ENCODE data around the gene RRBP1.

Gene RRBP1

GRCh38 chr20:17615645-17616479 lies 66.2 kb downstream of the RRBP1 start:
- no peak overlapping the region for H3K27ac ChIP-seq (ENCODE audit: low read depth, low read length)
- H3K4me3 ChIP-seq (ENCODE audit: low read depth, low read length): no peak overlapping the region
- H3K4me1 ChIP-seq (ENCODE audit: control insufficient read depth, insufficient read depth, low read length): peaks cover 18% of the 10 kb centered on the region; the same call in 1 of the 2 replicates
- no peaks in the 10 kb centered on the region for H3K27me3 ChIP-seq (ENCODE audit: control insufficient read depth, insufficient read depth, low read length)
- no peak overlapping the region for H3K9ac ChIP-seq (ENCODE audit: low read length)
- H3K36me3 ChIP-seq (ENCODE audit: control insufficient read depth, insufficient read depth, low read length): peaks cover 68% of the 10 kb centered on the region
- no peaks in the 10 kb centered on the region for H3K9me3 ChIP-seq (ENCODE audit: control insufficient read depth, insufficient read depth, low read depth, low read length)

DNA sequence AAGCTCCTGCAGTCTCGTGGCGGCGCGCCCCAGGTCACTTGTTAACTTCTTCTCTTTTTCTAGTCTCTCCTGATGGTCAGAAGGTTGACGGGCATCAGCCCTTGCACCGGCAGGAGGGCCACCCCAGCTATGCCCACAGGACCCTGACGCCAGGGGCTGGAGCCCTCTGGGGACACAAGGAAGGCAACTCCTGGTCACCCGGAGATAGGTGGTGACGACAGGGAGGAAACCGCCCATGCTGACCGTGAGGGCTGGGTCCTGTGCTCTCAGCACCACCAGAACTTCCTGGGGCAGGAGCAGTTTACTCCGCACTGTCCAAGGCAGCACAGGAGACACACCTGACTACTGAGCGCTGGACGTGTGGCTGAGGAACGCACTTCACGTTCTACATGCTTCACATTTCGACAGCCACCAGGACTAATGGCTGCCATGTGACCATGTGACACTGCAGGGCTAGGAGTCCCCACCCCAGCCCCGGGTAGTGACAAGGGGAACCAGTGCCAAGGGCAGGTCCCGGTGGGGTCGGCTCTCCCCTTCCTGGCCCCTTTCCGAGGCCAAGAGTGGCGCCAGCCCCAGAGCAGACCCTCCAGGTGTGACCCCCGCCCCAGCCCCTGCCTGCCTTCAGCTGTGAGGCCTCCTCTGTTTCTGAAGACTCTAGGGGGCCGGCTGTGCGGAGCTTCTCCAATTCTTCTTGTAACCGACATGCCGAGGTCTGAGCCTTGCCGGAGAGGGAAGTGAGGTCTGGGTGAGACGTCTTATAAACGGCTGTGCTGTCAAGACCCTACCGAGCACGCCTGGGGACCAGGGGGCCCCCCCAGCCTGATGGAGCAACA lies 67.0 kb downstream of the RRBP1 start:
- Histone ChIP-seq H3K4me3 (ENCODE audit: low read depth, low read length) (no peak overlapping the region), H3K27me3 (ENCODE audit: control insufficient read depth, insufficient read depth, low read length) (no peaks in the 10 kb centered on the region), H3K27ac (ENCODE audit: low read depth, low read length) (no peak overlapping the region), H3K36me3 (ENCODE audit: control insufficient read depth, insufficient read depth, low read length) (peaks cover 60% of the 10 kb centered on the region), H3K9me3 (ENCODE audit: control insufficient read depth, insufficient read depth, low read depth, low read length) (no peaks in the 10 kb centered on the region), H3K9ac (ENCODE audit: low read length) (no peak overlapping the region), H3K4me1 (ENCODE audit: control insufficient read depth, insufficient read depth, low read length) (peaks cover 18% of the 10 kb centered on the region; the same call in 1 of the 2 replicates)

- peaks cover 54% of the 10 kb centered on the region for H3K36me3 ChIP-seq (ENCODE audit: control insufficient read depth, insufficient read depth, low read length)
- no peaks in the 10 kb centered on the region for H3K27me3 ChIP-seq (ENCODE audit: control insufficient read depth, insufficient read depth, low read length)
- no peak overlapping the region for H3K27ac ChIP-seq (ENCODE audit: low read depth, low read length)
Measured at GRCh38 chr20:17614176-17614811, 67.7 kb downstream of the RRBP1 start.

GRCh38 chr20:17613328-17614175 lies 68.5 kb downstream of the RRBP1 start:
- no peak overlapping the region for H3K9ac ChIP-seq (ENCODE audit: low read length)
- H3K27me3 ChIP-seq (ENCODE audit: control insufficient read depth, insufficient read depth, low read length): no peaks in the 10 kb centered on the region
- H3K4me1 ChIP-seq (ENCODE audit: control insufficient read depth, insufficient read depth, low read length): peaks cover 18% of the 10 kb centered on the region; the same call in 1 of the 2 replicates
- H3K36me3 ChIP-seq (ENCODE audit: control insufficient read depth, insufficient read depth, low read length): peaks cover 53% of the 10 kb centered on the region
- H3K4me3 ChIP-seq (ENCODE audit: low read depth, low read length): no peak overlapping the region
- H3K27ac ChIP-seq (ENCODE audit: low read depth, low read length): no peak overlapping the region
- H3K9me3 ChIP-seq (ENCODE audit: control insufficient read depth, insufficient read depth, low read depth, low read length): no peaks in the 10 kb centered on the region

More at GRCh38 chr20:17614176-17614811, 67.7 kb downstream of the RRBP1 start:
- Histone ChIP-seq H3K4me1 (ENCODE audit: control insufficient read depth, insufficient read depth, low read length) (peaks cover 18% of the 10 kb centered on the region; the same call in 1 of the 2 replicates), H3K9me3 (ENCODE audit: control insufficient read depth, insufficient read depth, low read depth, low read length) (no peaks in the 10 kb centered on the region), H3K4me3 (ENCODE audit: low read depth, low read length) (no peak overlapping the region), H3K9ac (ENCODE audit: low read length) (no peak overlapping the region)

- H3K9ac ChIP-seq (ENCODE audit: low read length): no peak overlapping the region
- no peak overlapping the region for H3K27ac ChIP-seq (ENCODE audit: low read depth, low read length)
- H3K36me3 ChIP-seq (ENCODE audit: control insufficient read depth, insufficient read depth, low read length): peaks cover 50% of the 10 kb centered on the region
- H3K4me1 ChIP-seq (ENCODE audit: control insufficient read depth, insufficient read depth, low read length): peaks cover 18% of the 10 kb centered on the region; the same call in 1 of the 2 replicates
- H3K4me3 ChIP-seq (ENCODE audit: low read depth, low read length): no peak overlapping the region
- no peaks in the 10 kb centered on the region for H3K27me3 ChIP-seq (ENCODE audit: control insufficient read depth, insufficient read depth, low read length)
- no peaks in the 10 kb centered on the region for H3K9me3 ChIP-seq (ENCODE audit: control insufficient read depth, insufficient read depth, low read depth, low read length)
Measured at GRCh38 chr20:17612992-17613327, 69.1 kb downstream of the RRBP1 start.

GRCh38 chr20:17612287-17612991 lies 69.6 kb downstream of the RRBP1 start:
- no peaks in the 10 kb centered on the region for H3K27me3 ChIP-seq (ENCODE audit: control insufficient read depth, insufficient read depth, low read length)
- no peak overlapping the region for H3K9ac ChIP-seq (ENCODE audit: low read length)
- H3K27ac ChIP-seq (ENCODE audit: low read depth, low read length): 0 out of 2 replicates have a peak overlapping the region, but pooled peaks have one; percentile 22
- H3K4me1 ChIP-seq (ENCODE audit: control insufficient read depth, insufficient read depth, low read length): peaks cover 18% of the 10 kb centered on the region; the same call in 1 of the 2 replicates
- no peaks in the 10 kb centered on the region for H3K9me3 ChIP-seq (ENCODE audit: control insufficient read depth, insufficient read depth, low read depth, low read length)
- H3K36me3 ChIP-seq (ENCODE audit: control insufficient read depth, insufficient read depth, low read length): peaks cover 52% of the 10 kb centered on the region
- no peak overlapping the region for H3K4me3 ChIP-seq (ENCODE audit: low read depth, low read length)

- Histone ChIP-seq H3K9me3 (ENCODE audit: control insufficient read depth, insufficient read depth, low read depth, low read length) (no peaks in the 10 kb centered on the region), H3K4me3 (ENCODE audit: low read depth, low read length) (no peak overlapping the region), H3K27me3 (ENCODE audit: control insufficient read depth, insufficient read depth, low read length) (no peaks in the 10 kb centered on the region), H3K4me1 (ENCODE audit: control insufficient read depth, insufficient read depth, low read length) (peaks cover 18% of the 10 kb centered on the region; the same call in 1 of the 2 replicates), H3K27ac (ENCODE audit: low read depth, low read length) (0 out of 2 replicates have a peak overlapping the region, but pooled peaks have one; percentile 22), H3K9ac (ENCODE audit: low read length) (no peak overlapping the region), H3K36me3 (ENCODE audit: control insufficient read depth, insufficient read depth, low read length) (peaks cover 49% of the 10 kb centered on the region)
Measured at GRCh38 chr20:17611540-17612286, 70.3 kb downstream of the RRBP1 start.

DNA sequence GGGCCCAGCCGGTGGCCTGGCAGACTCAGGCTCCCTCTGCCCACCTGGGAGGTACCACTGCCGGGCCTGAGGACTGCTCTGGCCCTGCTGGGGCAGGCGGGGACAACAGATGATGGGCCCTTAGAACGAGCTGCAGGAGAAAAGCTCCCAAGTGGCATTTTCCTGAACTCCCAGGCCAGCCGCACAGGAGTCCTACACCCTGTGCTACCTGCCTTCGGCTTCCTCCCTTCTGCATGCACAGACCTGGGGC lies 70.8 kb downstream of the RRBP1 start:
- Histone ChIP-seq H3K36me3 (ENCODE audit: control insufficient read depth, insufficient read depth, low read length) (peaks cover 44% of the 10 kb centered on the region), H3K27ac (ENCODE audit: low read depth, low read length) (no peak overlapping the region; the same call in 1 of the 2 replicates), H3K9me3 (ENCODE audit: control insufficient read depth, insufficient read depth, low read depth, low read length) (no peaks in the 10 kb centered on the region), H3K27me3 (ENCODE audit: control insufficient read depth, insufficient read depth, low read length) (no peaks in the 10 kb centered on the region), H3K4me1 (ENCODE audit: control insufficient read depth, insufficient read depth, low read length) (peaks cover 18% of the 10 kb centered on the region; the same call in 1 of the 2 replicates), H3K9ac (ENCODE audit: low read length) (no peak overlapping the region), H3K4me3 (ENCODE audit: low read depth, low read length) (no peak overlapping the region)

- H3K4me1 ChIP-seq (ENCODE audit: control insufficient read depth, insufficient read depth, low read length): peaks cover 18% of the 10 kb centered on the region; the same call in 1 of the 2 replicates
- H3K9me3 ChIP-seq (ENCODE audit: control insufficient read depth, insufficient read depth, low read depth, low read length): no peaks in the 10 kb centered on the region
- peak overlapping the region; percentile 18; the same call in 1 of the 2 replicates for H3K27ac ChIP-seq (ENCODE audit: low read depth, low read length)
- no peaks in the 10 kb centered on the region for H3K27me3 ChIP-seq (ENCODE audit: control insufficient read depth, insufficient read depth, low read length)
- H3K9ac ChIP-seq (ENCODE audit: low read length): no peak overlapping the region
- peaks cover 39% of the 10 kb centered on the region for H3K36me3 ChIP-seq (ENCODE audit: control insufficient read depth, insufficient read depth, low read length)
- no peak overlapping the region for H3K4me3 ChIP-seq (ENCODE audit: low read depth, low read length)
Measured at GRCh38 chr20:17610566-17611289, 71.3 kb downstream of the RRBP1 start.

Data from HUES6 (cell line).